Measurements from ENCODE around the gene CSTPP1.

CSTPP1 gene, protein sequence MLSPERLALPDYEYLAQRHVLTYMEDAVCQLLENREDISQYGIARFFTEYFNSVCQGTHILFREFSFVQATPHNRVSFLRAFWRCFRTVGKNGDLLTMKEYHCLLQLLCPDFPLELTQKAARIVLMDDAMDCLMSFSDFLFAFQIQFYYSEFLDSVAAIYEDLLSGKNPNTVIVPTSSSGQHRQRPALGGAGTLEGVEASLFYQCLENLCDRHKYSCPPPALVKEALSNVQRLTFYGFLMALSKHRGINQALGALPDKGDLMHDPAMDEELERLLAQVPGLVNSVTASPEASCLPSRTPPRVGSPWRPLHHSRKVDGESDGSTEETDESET

DNA sequence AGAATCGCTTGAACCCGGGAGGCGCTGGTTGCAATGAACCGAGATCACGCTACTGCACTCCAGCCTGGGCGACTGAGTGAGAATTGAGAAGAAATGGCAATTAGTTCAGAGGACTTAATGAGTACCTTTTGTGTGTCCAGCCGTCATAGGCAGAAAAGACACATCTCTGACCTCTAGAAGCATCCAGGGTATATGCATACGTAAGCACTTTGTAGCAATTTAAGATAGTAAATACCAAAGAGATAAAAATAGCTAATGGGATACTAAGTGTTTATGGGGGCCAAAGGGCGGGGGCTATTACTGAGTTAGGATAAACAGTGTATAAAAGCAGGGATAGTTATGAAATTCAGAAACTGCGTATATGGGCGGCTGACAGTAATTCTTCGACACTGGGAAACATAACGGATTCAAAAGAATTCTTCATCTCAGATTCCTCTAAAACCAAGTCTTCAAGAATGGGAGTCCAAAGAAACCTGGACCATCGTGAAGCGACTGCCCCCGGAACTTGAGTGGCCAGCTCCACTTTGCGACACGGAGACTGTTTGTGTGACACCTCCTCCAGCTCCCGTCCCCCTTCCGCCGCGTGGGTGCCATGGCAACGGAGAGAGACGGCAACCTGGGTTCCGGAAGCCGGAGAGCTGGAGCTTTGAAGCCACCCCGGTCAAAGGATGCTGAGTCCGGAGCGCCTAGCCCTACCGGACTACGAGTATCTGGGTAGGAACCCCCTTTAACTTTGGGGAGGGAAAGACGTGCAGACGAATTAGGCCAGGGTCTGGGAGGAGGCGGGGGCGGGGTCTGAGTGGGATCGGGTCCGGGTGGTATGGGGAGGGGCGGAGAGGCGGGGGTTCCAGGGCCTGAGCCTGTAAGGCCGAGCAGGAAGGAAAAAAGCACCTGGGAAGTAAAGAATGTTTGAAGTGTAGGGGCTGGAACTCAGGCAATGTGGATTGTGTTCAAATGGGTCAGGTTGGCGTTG is at the start of gene CSTPP1:
CSTPP1 (plus strand) TSS at position 624 of the 973 bp plus-strand sequence; CDS start at position 669, 45 bp downstream.
- DNase-seq (ENCODE audit: low read depth, low spot score): peak; percentile 78

DNA sequence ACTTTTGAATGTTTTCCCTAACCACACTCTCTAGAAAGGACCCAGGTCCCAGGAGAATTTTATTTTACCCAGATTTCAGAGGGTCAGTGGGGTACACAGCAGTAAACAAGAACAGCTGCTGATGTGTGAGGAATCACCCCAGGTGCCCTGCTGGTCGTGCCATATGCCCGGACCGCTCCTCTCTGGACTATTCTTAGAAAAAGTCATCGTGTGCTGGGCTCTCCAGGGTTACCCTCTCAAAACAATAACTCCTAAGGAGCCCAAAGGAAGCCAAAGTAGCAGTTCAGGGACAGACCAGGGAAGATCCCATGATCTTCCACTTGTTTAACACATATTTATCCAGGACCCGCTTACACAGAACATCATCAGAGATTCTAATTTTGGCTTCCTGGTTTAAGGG is 47.9 kb upstream of the CSTPP1 start:
- no peak for DNase-seq (ENCODE audit: low read depth, low spot score)

DNA sequence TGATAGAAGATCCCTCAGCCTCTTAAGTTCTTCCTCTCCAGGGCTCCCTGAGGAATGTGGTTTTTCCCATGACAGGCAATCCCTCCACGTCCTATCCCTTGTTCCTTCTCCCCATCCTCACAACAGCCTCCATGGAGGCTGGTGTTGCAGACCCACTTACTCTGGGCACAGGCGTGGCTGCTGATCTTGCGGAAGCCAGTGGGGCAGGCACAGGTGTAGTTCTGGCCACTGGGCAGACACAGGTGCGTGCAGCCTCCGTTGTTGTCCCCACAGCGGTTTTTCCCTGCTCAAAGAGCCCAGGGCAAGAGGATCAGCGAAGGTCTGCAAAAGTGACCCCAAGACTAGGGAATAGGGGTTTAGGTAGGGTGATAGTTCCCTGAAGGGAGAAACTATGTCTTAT is 47.3 kb upstream of the CSTPP1 start:
- no peak for DNase-seq (ENCODE audit: low read depth, low spot score)

DNA sequence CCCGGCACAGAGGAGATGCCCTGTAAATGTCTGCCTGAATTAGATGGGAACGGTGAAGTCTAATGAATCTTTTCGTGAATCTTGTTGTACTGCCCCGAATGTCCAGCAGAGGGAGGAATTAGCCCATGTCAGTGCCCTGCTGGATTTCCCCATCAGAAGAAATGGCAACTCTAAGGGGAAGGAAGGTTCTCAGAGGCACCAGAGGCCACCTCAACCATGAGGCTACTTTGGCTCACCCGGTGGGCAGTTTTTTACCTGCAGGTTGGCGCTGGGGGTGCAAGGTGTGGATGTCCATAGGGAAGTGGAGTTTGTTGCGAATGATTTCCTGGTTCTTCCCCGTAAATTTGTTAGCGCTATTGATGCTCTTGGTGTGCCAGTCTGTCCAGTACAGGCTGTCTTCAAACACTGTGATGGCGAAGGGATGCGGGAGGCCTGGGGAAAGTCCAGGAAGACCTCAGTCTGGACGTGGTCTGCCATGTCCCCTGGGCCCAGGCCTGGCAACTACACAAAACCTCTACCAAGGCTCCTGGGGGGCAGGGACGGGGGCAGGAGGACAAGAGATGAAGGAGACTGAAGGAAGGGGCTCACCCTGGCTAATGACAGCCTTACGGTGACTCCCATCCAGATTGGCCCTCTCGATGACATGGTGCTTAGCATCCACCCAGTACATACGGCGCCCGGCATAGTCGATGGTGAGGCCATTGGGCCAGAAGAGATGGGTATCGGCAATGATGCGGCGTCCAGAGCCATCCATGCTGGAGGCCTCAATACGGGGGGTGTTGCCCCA is 46.7 kb upstream of the CSTPP1 start:
- peak; percentile 53 for DNase-seq (ENCODE audit: low read depth, low spot score)

DNA sequence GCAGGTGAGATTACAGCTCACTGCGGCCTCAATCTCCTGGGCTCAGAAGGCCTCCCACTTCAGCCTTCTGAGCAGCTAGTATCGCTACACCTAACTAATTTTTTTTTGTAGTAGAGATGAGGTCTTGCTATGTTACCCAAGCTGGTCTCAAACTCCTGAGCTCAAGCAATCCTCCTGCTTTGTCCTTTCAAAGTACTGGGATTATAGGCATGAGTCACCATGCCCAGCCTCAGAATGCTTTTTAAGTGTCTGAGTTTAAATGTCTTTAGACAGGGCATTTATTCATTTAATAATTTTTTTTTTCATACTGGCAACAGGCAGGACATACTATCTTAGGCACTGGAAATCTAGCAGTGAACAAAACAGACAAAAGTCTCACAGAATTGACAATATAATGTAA is 45.9 kb upstream of the CSTPP1 start:
- DNase-seq (ENCODE audit: low read depth, low spot score): no peak

DNA sequence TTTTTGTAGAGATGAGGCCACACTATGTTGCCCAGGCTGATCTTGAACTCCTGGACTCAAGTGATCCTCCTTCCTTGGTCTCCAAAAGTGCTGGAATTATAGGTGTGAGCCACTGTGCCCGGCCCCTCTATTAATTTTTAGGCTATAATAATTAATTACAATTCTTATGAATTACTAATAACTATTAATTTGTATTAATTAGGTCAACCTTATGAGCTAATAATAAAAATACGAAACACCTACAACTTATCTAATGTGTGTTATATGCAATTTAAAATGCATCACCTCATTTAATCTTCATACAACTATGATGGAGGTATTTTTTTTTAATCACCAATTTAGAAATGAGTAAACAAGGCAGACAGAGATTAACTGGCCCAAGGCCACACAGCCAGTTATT is 44.5 kb upstream of the CSTPP1 start:
- no peak for DNase-seq (ENCODE audit: low read depth, low spot score)

DNA sequence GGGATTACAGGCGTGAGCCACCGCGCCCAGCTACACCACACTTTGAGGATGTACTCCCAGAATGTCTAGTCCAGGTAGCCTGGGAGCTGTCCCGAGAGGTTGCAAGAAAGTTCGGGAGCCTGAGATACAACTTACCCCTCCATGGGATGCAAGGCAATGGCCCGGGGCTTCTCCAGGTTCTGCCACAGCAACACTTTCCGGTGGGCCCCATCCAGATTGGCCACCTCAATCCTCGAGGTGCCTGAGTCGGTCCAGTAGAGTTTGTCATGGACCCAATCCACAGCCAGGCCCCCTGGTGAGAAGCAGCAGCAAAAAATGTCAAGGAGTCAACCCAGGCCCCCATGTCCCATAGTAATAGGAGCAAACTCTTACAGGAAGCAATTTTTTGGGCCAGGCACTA is 43.7 kb upstream of the CSTPP1 start:
- no peak for DNase-seq (ENCODE audit: low read depth, low spot score)

DNA sequence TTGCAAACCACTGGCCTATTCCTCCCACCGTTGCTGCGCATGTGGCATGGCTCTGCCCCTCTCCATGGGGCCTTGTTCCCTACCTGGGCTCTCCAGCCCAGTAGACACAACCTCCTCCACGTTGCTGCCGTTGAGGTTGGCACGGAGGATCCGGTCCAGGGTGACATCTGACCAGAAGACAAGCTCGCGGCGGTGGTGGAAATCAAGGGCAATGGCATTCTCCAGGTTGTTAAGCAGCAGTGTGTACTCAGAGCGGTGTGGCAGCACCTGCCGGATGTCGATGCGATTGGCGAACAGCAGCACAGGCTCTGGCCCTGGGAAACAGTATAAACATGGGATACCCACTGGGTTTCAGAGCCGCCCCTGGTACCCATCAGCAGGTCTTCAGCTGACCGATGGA is 42.1 kb upstream of the CSTPP1 start:
- DNase-seq (ENCODE audit: low read depth, low spot score): no peak

DNA sequence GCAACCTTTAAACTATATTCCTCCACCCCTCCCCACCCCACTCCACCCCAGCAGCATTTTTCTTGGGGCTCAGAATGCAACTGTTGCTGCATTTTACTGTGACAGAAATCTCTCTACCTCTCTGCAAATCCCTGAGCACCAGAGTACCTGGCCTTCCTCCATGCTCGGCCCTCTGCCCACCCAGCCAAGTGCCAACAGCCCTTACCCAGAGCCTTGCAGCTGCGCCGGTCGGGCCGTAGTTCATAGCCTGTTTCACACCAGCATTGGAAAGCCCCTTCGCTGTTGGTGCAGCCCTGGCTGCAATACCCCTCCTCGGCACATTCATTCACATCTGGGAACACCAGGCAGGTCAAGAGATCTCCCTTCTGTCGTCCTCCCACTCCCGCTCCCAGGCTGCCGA is 41.6 kb upstream of the CSTPP1 start:
- DNase-seq (ENCODE audit: low read depth, low spot score): no peak

DNA sequence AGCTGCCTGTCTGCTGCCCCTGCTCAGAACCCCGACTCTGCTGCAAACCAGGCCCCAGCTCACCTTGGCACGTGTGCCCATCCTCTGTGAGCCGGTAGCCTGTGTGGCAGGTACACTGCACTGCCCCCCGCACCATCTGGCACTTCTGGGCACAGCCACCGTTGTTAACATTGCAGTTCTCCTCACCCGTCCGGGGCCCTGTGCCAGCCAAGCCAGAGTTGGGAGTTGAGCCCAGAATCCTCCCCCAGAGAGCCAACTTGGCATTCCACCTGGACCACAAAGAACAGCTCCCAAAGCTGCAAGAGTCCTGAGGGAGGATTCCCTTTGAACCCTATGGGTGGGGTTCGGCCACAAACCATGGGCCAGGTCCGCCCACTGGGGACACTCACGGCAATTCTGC is 40.7 kb upstream of the CSTPP1 start:
- DNase-seq (ENCODE audit: low read depth, low spot score): no peak

DNA sequence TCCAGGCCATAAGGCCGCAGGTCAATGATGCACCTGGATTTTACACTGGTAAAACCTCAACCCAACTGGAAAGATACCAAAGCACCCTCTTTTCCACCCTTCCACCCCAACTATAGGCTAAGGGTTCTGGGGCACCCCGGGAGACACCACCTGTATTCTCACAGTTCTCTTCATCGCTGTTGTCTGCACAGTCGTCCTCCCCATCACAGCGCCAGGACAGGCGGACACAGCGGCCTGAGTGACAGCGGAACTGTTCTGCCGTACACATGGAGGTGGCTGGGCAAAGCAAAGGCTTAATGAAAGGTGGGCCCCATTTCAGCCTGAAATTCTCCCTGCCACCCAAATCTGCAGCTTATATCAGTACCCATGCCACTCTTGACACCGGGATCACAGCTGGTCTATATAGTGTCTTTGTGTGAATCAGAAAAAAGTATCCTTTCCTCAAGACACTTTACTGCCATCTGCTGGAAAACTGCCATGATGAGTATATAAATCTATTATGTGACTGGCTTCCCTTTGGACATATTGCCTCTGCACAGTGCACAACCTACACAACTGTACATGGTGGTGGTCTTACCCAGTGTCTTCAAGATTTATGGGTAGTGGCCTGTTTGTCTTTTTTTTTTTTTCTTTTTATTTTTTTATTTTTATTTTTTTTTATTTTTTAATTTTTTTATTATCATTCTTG is 39.7 kb upstream of the CSTPP1 start:
- no peak for DNase-seq (ENCODE audit: low read depth, low spot score)

DNA sequence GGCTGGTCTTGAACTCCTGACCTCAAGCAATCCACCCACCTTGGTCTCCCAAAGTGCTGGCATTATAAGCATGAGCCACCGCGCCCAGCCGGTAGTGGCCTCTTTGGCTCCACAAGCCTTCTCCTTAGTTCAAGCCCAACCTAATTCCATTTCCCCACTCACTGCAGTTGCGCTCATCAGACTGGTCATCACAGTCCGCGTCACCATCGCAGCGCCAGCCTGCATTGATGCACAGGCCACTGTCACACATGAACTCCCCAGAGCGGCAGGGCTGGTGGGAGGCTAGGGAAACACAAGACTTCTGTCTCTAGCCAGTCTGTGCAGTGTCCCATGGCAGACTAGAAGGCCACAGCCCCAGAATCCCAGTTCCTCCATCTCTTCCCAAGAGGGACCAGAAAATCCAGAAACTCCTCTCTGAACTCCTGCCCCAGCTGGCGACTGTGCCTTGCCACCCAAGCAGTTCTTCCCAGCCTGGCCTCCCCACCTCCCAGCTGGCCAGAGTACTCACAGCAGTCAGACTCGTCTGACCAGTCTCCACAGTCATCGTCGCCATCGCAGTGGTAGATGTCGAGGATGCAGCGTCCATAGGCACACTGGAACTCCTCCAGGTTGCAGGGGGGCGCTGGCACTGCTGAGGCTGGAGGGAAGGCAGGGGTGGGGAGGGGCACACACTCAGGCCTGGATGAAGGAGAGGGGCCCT is 38.0 kb upstream of the CSTPP1 start:
- DNase-seq (ENCODE audit: low read depth, low spot score): no peak

DNA sequence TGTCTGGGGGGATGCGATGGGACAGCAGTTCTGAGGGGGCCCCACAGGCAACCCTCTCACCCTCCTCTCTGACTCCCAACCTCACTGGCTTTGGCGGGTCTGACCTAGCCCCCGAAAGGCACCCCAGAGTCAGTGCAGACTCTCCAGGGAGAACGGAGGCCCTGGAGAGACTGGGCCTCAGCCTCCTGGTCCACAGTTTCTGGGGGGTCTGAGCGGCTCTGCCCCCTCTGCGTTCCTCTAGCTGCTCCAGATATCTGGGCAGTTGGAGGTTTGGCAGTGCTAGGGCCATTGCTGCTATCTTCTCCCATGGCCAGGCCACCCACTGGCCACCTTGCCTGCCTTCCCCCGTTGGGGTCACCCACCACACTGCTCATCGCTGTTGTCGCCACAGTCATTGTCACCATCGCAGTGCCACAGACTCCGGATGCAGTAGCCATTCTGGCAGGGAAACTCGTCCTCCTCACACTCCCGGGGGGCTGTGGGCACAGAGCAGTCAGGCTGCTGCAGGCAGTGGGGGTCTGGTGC is 37.0 kb upstream of the CSTPP1 start:
- no peak for DNase-seq (ENCODE audit: low read depth, low spot score)

DNA sequence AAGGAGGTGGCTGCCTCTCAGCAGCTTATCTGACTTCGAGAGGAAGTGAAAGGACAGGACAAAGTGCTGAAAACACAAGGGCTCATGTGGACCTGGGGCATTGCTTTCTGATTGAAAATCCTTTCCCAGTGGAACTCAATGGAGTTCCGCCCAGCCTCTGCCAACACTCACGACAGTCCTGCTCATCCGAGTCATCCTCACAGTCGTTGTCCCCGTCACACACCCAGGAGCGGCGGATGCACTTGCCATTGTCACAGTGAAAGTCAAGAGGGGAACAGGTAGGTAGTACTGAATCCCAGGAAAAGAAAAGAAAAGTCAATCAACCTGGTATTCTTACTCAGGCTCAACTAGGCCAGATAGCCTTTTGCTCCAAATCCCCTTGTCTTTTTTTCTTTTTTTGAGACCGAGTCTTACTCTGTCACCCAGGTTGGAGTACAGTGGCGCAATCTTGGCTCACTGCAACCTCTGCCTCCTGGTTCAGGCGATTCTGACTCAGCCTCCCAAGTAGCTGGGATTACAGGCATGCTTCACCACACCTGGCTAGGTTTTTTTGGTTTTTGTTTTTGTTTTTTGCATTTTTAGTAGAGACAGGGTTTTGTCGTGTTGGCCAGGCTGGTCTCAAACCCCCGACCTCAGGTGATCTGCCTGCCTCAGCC is 36.3 kb upstream of the CSTPP1 start:
- no peak for DNase-seq (ENCODE audit: low read depth, low spot score)

DNA sequence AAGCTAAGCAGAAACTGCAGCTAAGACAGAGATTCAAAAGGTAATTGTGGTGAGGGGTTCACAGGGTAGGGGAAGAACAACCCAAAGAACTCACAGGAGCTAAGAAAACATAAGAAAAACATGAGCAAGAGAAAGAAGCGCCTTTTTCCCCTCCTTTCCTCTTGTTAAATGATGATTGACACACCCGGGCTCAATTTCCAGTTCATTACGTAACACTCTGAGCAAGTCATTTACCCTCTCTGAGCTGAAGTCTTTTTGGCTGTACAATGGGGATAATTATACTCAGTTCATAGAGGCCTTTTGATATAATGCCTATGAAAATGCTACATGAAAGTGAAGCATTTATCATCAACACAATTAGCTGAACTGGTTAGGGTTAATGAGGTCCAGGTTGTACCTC is 35.4 kb upstream of the CSTPP1 start:
- no peak for DNase-seq (ENCODE audit: low read depth, low spot score)

DNA sequence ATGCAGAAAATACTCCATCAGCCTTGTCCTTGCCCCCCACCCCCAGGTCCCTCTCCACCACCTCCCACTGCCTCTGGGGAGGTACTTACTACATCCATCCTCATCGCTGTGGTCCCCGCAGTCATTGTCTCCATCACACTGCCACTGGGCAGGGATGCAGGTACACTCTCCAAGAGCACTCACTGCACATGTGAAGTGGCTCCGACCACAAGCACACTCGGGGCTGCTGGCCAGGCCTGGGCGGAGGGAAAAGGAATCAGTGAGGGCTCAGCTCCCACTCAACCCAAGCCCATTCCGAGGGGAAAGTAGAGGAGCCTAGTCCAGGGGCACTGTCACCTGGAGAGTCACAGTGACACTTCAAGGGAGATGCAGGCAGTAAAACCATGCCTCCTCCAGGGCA is 33.9 kb upstream of the CSTPP1 start:
- no peak for DNase-seq (ENCODE audit: low read depth, low spot score)

DNA sequence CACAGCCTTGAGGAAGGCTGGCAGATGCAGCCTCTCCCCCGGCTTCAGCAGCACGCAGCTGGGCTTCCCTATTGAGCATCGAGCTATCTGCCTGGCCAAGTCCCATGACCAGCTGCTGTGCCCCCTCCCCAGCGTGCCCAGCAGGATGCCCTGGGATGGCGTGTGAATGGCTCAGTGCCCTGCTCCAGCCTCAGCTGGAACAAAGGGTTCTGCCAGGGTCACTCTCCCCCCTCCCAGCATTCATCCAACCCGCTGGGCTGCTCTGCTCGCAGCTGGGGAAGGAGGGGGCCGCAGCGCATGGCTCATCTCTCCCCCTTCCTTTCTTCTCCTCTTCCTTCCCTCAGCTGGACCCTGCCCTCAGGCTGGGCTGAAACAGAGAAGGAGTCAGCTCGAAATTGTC is 32.7 kb upstream of the CSTPP1 start:
- DNase-seq (ENCODE audit: low read depth, low spot score): peak; percentile 95

DNA sequence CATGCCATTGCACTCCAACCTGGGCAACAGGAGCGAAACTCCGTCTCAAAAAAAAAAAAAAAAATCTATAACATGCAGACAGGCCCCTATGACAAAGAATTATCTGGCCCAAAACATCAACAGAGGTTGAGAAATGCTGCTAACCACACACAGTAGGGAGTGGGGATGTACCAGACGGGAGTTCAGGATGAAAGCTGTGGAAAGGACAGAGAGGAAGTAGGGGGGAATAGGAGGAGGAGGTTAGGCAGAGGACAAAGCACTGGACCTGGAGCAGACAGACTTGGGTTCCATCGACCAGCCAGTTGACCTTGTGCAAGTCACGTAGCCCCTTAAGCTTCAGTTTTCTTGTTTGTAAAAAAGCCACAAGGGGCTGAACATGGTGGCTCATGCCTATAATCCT is 30.8 kb upstream of the CSTPP1 start:
- DNase-seq (ENCODE audit: low read depth, low spot score): peak; percentile 64

DNA sequence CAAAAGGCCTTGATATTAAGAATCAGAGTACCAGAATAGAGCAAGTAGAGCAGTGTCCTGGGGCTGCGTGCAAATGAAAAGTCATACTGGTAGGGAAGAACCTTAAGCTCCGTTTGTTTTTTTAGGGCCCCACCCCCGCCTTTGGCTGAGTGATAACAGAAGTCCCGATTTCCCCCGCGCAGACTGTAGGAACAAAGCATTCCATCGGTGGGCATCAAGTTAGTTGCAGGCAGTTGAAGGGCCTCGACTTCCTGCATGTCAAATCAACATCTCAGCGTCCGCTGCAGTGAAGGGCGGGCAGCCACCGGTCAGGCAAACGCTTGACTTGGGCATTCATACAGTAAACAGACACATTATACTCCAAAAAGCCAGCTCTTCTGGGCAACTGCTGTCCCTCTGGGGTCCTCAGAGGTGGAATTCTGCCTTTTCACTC is 29.9 kb upstream of the CSTPP1 start:
- no peak for DNase-seq (ENCODE audit: low read depth, low spot score)

DNA sequence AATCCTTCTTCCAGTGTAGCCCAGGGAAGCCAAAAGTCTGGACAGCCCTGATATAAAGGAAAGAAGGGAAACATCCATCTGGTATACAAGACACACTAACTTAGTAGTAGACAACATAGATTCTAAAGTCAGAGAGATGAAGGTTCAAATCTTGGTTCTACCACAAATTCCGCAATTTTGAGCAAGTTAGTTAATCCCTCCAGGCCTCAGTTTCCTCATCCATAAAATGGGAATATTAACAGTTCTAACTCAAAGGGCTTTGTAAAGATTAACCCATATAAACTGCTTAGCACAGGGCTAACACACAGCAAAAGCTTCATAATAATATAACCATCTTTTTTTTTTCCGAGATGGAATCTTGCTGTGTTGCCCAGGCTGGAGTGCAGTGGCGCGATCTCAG is 29.0 kb upstream of the CSTPP1 start:
- DNase-seq (ENCODE audit: low read depth, low spot score): no peak
